Activated CD4-positive, alpha-beta memory T cell treated with anti-CD3 and anti-CD28 coated beads for 36 hours (primary cell): ENCODE measurements around the gene KCP. TPM values are rescaled to one million over a fixed set of nuclear protein-coding genes. Genes with fewer than 3 reads are reported as not detected.

Source experiments
- CTCF ChIA-PET: fragments of 350-600 bp; sonication (Branson Sonifier 250); formaldehyde crosslinking; loops from one replicate; lab custom pipeline; 2021; ENCODE audit warnings: antibody characterized with exemption, inconsistent platforms; lab: Charles Lee
- POLR2A ChIA-PET: fragments of 350-600 bp; sonication (Branson Sonifier 250); formaldehyde crosslinking; loops from one replicate; lab custom pipeline; 2021; ENCODE audit warnings: antibody characterized with exemption; lab: Charles Lee
- DNase-seq: peaks from one replicate; pipeline ENCODE4 v3.0.0-alpha.2; 2020
- H3K27ac Mint-ChIP-seq: one replicate; pipeline ENCODE4 v1.8.0; 2021; ENCODE audit warnings: mixed read lengths
- H3K27me3 Mint-ChIP-seq: one replicate; pipeline ENCODE4 v1.8.0; 2021; ENCODE audit warnings: mixed read lengths
- H3K36me3 Mint-ChIP-seq: one replicate; pipeline ENCODE4 v1.8.0; 2021; ENCODE audit warnings: mixed read lengths
- H3K4me1 Mint-ChIP-seq: one replicate; pipeline ENCODE4 v1.8.0; 2021; ENCODE audit warnings: low read depth, mixed read lengths
- H3K4me3 Mint-ChIP-seq: one replicate; pipeline ENCODE4 v1.8.0; 2021; ENCODE audit warnings: mild to moderate bottlenecking, mixed read lengths
- H3K9me3 Mint-ChIP-seq: one replicate; pipeline ENCODE4 v1.8.0; 2021; ENCODE audit warnings: mixed read lengths
- intact Hi-C: fragments of 100-400 bp; cut with micrococcal nuclease; formaldehyde crosslinking; loops from one replicate; pipeline ENCODE4 v1.15.1; 2023
- total RNA-seq, 2 experiments: library from RNA; stranded (reverse); gene quantifications; one replicate each; pipeline ENCODE4 v1.2.3, GENCODE V29; 2021

Gene KCP
- total RNA-seq, 2 experiments from 2014 or later: 0.05 to 0.12 TPM

DNA sequence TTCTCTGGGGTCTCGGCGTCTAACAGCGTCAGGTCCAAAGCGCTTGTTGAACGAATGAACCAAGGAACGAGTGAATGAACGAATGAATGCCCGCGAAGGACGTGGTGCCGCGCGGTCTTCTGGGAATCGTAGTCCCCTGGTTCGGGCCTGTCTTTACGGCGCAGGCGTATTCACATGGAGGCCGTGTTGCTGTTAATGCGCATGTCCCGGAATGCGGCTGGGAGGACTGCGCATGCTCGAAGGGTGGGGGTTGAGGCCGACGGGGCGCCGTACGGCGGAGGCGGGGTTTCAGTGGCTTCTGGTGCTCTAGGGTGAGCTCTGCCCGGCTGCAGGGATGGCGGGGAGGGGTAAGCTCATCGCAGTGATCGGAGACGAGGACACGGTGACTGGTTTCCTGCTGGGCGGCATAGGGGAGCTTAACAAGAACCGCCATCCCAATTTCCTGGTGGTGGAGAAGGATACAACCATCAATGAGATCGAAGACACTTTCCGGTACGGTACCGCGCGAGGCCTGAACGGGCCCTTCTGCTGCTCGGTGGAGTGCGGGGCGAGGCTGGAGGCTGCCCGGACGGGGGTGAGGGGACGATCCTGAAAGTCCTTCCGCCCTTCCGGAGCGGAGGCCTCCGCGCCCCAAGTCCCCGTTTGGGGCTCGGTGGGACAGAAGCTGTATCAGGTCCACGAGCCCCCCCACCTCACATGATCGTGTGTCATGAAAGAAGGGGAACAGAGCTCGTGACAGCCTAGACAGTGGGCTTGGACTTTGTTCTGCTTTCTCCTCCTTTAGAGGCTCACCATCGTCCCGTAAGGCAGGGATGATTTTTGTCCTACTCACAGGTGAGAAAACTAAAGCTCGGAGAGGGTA, 47.7 kb downstream of the KCP start, which contains the start of gene ATP6V1F:
ATP6V1F (plus strand) TSS at position 286 of the 862 bp plus-strand sequence; CDS start at position 335, 49 bp downstream.
- Mint-ChIP-seq H3K4me1 (peaks cover 14% of the 10 kb centered on the region), H3K27me3 (peaks cover 1% of the 10 kb centered on the region), H3K9me3 (no peaks in the 10 kb centered on the region), H3K27ac (peak within 1 kb of the TSS; percentile 84), H3K36me3 (peaks cover 13% of the 10 kb centered on the region), H3K4me3 (peak within 1 kb of the TSS; percentile 98)
- peak; percentile 100 for DNase-seq
- intact Hi-C loops: loop anchor here (1.0 to 10.0 kb wide), 5 partner anchors 72 to 438 kb away; partner anchors contain the start of genes CALU, CCDC136 and HILPDA
- ChIA-PET POLR2A (interaction anchor here (0.9 to 1.9 kb wide), 4 partner anchors 18 to 362 kb away, joined by 3 to 6 read pairs (median 4); partner anchors contain the start of genes AHCYL2 and CALU), CTCF (interaction anchor here (0.7 to 3.6 kb wide), 11 partner anchors 9 to 436 kb away, joined by 3 to 46 read pairs (median 6); no protein-coding TSS in a partner anchor)

GRCh38 chr7:128861957-128862570, 48.4 kb downstream of the KCP start:
- POLR2A ChIA-PET: interaction anchor here (0.9 to 1.9 kb wide), 3 partner anchors 19 to 123 kb away, joined by 3 to 6 read pairs (median 4); partner anchors contain the start of gene CALU
- intact Hi-C loops: loop anchor here (2.0 to 10.0 kb wide), 4 partner anchors 71 to 437 kb away; partner anchors contain the start of genes CALU, CCDC136 and HILPDA

DNA sequence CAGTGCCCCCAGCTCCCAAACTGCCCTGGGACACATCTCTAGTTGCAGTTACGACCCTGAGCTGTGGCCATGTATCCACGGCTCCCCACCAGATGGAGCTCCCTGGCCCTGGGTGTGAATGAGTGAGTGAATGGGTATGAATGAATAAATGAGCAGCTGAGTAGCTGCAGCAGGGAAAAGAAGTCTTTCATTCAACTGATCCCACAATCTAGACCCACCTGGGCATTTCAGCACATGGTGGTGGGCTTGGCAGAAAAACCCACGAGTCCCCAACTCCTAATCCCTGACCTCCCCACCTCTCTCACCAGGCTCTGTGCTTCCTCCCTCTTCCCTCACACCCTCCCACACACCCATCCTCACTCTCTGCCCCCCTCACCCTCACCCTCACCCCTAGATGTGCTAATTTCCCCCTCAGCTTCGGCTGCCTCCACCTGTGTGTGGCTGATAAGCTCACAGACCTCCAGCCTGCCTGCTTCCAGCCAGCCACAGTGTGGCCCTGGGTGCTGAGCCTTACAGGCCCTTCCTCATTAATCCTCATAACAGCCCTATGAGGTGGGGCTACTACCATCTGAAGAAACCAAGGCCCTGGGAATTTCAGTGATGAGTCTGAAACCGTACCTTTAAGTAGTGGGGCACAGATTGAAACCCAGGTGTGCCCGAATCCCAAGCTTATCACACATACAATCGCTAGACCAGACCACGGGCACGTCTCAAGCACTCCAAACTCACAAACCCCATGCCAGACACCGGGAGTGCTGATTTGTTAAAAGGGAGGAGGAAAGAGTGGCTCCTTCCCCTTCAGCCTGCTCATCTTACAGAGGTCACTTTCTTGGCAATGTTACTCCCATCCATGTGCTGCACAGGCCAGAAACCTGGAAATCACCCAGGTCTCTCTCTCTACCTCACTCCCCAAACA, 50.1 kb downstream of the KCP start:
- CTCF ChIA-PET: interaction anchor here (0.6 to 3.6 kb wide), 5 partner anchors 18 to 360 kb away, joined by 3 to 46 read pairs (median 7); no protein-coding TSS in a partner anchor
- Mint-ChIP-seq H3K9me3 (no peaks in the 10 kb centered on the region), H3K4me3 (no peak overlapping the region), H3K36me3 (peaks cover 8% of the 10 kb centered on the region), H3K27ac (no peak overlapping the region), H3K27me3 (peaks cover 1% of the 10 kb centered on the region), H3K4me1 (peaks cover 14% of the 10 kb centered on the region)
- POLR2A ChIA-PET: no interaction called here
- no peak for DNase-seq
- intact Hi-C loops: loop anchor here (10.0 kb wide), 2 partner anchors 406 to 436 kb away; partner anchors contain the start of gene HILPDA

More at GRCh38 chr7:128861957-128862570, 48.4 kb downstream of the KCP start:
- H3K36me3 Mint-ChIP-seq: peaks cover 13% of the 10 kb centered on the region
- no peaks in the 10 kb centered on the region for H3K9me3 Mint-ChIP-seq
- H3K27me3 Mint-ChIP-seq: peaks cover 1% of the 10 kb centered on the region
- CTCF ChIA-PET: interaction anchor here (1.1 to 3.6 kb wide), 7 partner anchors 18 to 254 kb away, joined by 3 to 46 read pairs (median 13); no protein-coding TSS in a partner anchor
- H3K4me3 Mint-ChIP-seq: peak overlapping the region; percentile 98
- DNase-seq: no peak
- H3K27ac Mint-ChIP-seq: peak overlapping the region; percentile 84
- peaks cover 14% of the 10 kb centered on the region for H3K4me1 Mint-ChIP-seq

GRCh38 chr7:128859232-128860157, 51.0 kb downstream of the KCP start:
- ChIA-PET POLR2A (no interaction called here), CTCF (interaction anchor here (0.6 to 1.4 kb wide), 3 partner anchors 17 to 49 kb away, joined by 3 to 9 read pairs (median 7); no protein-coding TSS in a partner anchor)
- Mint-ChIP-seq H3K36me3 (peaks cover 5% of the 10 kb centered on the region), H3K9me3 (no peaks in the 10 kb centered on the region), H3K4me1 (peaks cover 10% of the 10 kb centered on the region), H3K27me3 (peaks cover 1% of the 10 kb centered on the region), H3K27ac (no peak overlapping the region), H3K4me3 (no peak overlapping the region)
- intact Hi-C loops: loop anchor here (10.0 kb wide), 2 partner anchors 405 to 435 kb away; partner anchors contain the start of gene HILPDA
- no peak for DNase-seq

GRCh38 chr7:128858380-128859231, 51.9 kb downstream of the KCP start:
- no peak overlapping the region for H3K4me3 Mint-ChIP-seq
- no peaks in the 10 kb centered on the region for H3K9me3 Mint-ChIP-seq
- H3K27me3 Mint-ChIP-seq: peaks cover 1% of the 10 kb centered on the region
- POLR2A ChIA-PET: no interaction called here
- CTCF ChIA-PET: no interaction called here
- H3K27ac Mint-ChIP-seq: no peak overlapping the region
- no peak for DNase-seq
- H3K4me1 Mint-ChIP-seq: peaks cover 7% of the 10 kb centered on the region
- H3K36me3 Mint-ChIP-seq: peaks cover 5% of the 10 kb centered on the region
- intact Hi-C loops: no loop called here

GRCh38 chr7:128856001-128856718, 54.3 kb downstream of the KCP start:
- Mint-ChIP-seq H3K4me3 (no peak overlapping the region), H3K36me3 (no peaks in the 10 kb centered on the region), H3K4me1 (no peaks in the 10 kb centered on the region), H3K27ac (no peak overlapping the region), H3K9me3 (no peaks in the 10 kb centered on the region), H3K27me3 (no peaks in the 10 kb centered on the region)
- DNase-seq: no peak
- intact Hi-C loops: no loop called here
- CTCF ChIA-PET: no interaction called here
- POLR2A ChIA-PET: no interaction called here

DNA sequence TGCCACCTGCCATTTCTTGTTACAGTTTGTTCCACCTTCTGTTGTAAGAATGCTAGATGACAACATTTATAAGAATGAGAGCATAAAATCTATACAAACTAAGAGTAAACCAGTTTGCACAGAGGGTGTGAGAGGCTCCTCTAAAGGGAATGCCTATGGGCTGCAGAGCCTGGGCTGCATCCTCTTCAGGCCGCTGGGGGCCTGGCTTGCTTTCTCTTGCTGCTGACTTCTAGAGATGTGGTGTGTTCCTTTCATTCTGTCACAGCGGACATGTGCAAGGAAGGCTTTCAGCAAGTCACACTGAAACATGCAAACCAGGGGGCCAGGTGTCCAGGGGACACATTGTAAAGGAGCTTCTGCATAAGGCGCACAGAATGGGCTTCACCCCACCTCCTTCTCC, 55.0 kb downstream of the KCP start:
- no peaks in the 10 kb centered on the region for H3K27me3 Mint-ChIP-seq
- H3K9me3 Mint-ChIP-seq: no peaks in the 10 kb centered on the region
- intact Hi-C loops: no loop called here
- POLR2A ChIA-PET: no interaction called here
- H3K4me3 Mint-ChIP-seq: no peak overlapping the region
- H3K4me1 Mint-ChIP-seq: no peaks in the 10 kb centered on the region
- no peak overlapping the region for H3K27ac Mint-ChIP-seq
- H3K36me3 Mint-ChIP-seq: no peaks in the 10 kb centered on the region
- no peak for DNase-seq
- CTCF ChIA-PET: no interaction called here

DNA sequence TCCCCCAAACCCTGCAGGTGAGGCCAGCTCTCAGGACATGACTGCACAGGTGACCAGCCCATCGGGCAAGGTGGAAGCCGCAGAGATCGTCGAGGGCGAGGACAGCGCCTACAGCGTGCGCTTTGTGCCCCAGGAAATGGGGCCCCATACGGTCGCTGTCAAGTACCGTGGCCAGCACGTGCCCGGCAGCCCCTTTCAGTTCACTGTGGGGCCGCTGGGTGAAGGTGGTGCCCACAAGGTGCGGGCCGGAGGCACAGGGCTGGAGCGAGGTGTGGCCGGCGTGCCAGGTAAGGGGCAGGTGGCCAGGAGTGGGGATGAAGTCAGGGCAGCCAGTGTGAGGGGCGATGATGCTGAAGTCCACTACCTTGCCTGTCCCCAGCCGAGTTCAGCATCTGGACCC, 56.1 kb downstream of the KCP start:
- H3K27me3 Mint-ChIP-seq: no peaks in the 10 kb centered on the region
- H3K9me3 Mint-ChIP-seq: no peaks in the 10 kb centered on the region
- no peak overlapping the region for H3K4me3 Mint-ChIP-seq
- intact Hi-C loops: no loop called here
- no peak overlapping the region for H3K27ac Mint-ChIP-seq
- POLR2A ChIA-PET: no interaction called here
- no peak for DNase-seq
- CTCF ChIA-PET: no interaction called here
- no peaks in the 10 kb centered on the region for H3K36me3 Mint-ChIP-seq
- no peaks in the 10 kb centered on the region for H3K4me1 Mint-ChIP-seq

DNA sequence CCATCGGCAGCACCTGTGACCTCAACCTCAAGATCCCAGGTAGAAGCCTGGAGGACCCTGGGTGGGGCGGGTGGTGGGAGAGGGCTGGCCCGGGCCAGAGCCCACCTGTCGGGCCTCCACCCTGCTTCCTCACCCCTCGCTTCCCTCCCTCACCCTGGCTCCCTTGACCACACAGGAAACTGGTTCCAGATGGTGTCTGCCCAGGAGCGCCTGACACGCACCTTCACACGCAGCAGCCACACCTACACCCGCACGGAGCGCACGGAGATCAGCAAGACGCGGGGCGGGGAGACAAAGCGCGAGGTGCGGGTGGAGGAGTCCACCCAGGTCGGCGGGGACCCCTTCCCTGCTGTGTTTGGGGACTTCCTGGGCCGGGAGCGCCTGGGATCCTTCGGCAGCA, 56.7 kb downstream of the KCP start:
- Mint-ChIP-seq H3K9me3 (no peaks in the 10 kb centered on the region), H3K4me1 (no peaks in the 10 kb centered on the region), H3K27me3 (no peaks in the 10 kb centered on the region), H3K27ac (no peak overlapping the region), H3K36me3 (no peaks in the 10 kb centered on the region), H3K4me3 (no peak overlapping the region)
- ChIA-PET POLR2A (no interaction called here), CTCF (no interaction called here)
- intact Hi-C loops: no loop called here
- DNase-seq: no peak
